A673 (cell line): ENCODE measurements around the gene SYT11.

Experiments
- EZH2 ChIP-seq: fragments of 200-600 bp; sonication (generic); IDR thresholded peaks from 2 replicates; pipeline ENCODE4 v1.6.1; 2017; ENCODE audit warnings: borderline replicate concordance, low read depth, mild to moderate bottlenecking, mixed read lengths, antibody characterized with exemption, low read length; ENCODE audit not compliant: poor library complexity, severe bottlenecking
- TF ChIP-seq, protein P1 (sequence below): fragments of 300-800, 200-600 bp; sonication (generic); conservative IDR thresholded peaks from 2 replicates; pipeline ENCODE4 v1.5.1; 2017; ENCODE audit warnings: low read depth, mild to moderate bottlenecking, antibody characterized with exemption, low read length, moderate library complexity, mixed read lengths

- TF ChIP-seq, protein P1, sequence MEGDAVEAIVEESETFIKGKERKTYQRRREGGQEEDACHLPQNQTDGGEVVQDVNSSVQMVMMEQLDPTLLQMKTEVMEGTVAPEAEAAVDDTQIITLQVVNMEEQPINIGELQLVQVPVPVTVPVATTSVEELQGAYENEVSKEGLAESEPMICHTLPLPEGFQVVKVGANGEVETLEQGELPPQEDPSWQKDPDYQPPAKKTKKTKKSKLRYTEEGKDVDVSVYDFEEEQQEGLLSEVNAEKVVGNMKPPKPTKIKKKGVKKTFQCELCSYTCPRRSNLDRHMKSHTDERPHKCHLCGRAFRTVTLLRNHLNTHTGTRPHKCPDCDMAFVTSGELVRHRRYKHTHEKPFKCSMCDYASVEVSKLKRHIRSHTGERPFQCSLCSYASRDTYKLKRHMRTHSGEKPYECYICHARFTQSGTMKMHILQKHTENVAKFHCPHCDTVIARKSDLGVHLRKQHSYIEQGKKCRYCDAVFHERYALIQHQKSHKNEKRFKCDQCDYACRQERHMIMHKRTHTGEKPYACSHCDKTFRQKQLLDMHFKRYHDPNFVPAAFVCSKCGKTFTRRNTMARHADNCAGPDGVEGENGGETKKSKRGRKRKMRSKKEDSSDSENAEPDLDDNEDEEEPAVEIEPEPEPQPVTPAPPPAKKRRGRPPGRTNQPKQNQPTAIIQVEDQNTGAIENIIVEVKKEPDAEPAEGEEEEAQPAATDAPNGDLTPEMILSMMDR = no peak
- TF ChIP-seq EZH2 = no peak
Observed at GRCh38 chr1:155880950-155881349, 21.6 kb downstream of the SYT11 start.
